SK-N-SH (cell line): ENCODE results near the gene TMEM14B. TPM values are rescaled to one million over a fixed set of nuclear protein-coding genes. Genes with fewer than 3 reads are reported as not detected.
A peak's percentile ranks its signal among the peaks of the same experiment; 100 is the strongest.

Experiments used
- CTCF ChIA-PET: fragments of 300-600, 350-600 bp; formaldehyde crosslinking; extraction: SDS; loops from one replicate; lab custom pipeline; 2021; lab: Yijun Ruan, JAX
- POLR2A ChIA-PET: fragments of 350-600 bp; sonication (Branson Sonifier 250); formaldehyde crosslinking; extraction: SDS; loops from one replicate; lab custom pipeline; 2020; ENCODE audit warnings: antibody characterized with exemption, inconsistent platforms; lab: Yijun Ruan, JAX
- DNase-seq: peaks from one replicate; pipeline ENCODE4 v3.0.0; 2012
- H2AFZ ChIP-seq: fragments of 200-600 bp; sonication (generic); 2 replicates; pipeline ENCODE4 v1.8.1; 2016; ENCODE audit warnings: antibody characterized with exemption, mild to moderate bottlenecking, low read depth
- H3F3A ChIP-seq: fragments of 200-600 bp; sonication (generic); replicated peaks from 2 replicates; pipeline ENCODE3; 2016; ENCODE audit warnings: antibody characterized with exemption, mild to moderate bottlenecking; ENCODE audit not compliant: insufficient read depth
- H3K27ac ChIP-seq, 2 experiments: fragments of 200-500 bp in 1 of 2; fragments of 200-600 bp in 1 of 2; sonication (Bioruptor generic) in 1 of 2; sonication (generic), shearing (Covaris generic) in 1 of 2; 2 replicates each; pipeline versions ENCODE4 v1.5.1 to v1.6.1; 2014 to 2016; ENCODE audit warnings: low read depth in 2 of 2, inconsistent platforms in 1 of 2, low read length in 1 of 2, mild to moderate bottlenecking in 1 of 2, mixed read lengths in 1 of 2
- H3K27me3 ChIP-seq: fragments of 200-600 bp; sonication (generic), shearing (Covaris generic); 2 replicates; pipeline ENCODE4 v1.6.1; 2016; ENCODE audit warnings: mixed run types; ENCODE audit not compliant: insufficient read depth
- H3K36me3 ChIP-seq, 2 experiments: fragments of 200-500 bp in 1 of 2; fragments of 200-600 bp in 1 of 2; sonication (Bioruptor generic) in 1 of 2; sonication (generic) in 1 of 2; replicated peaks in 1 of 2; 2 replicates each; pipeline versions ENCODE3 to v1.5.1; 2014 to 2016; ENCODE audit warnings: low read length in 1 of 2, mild to moderate bottlenecking in 1 of 2; ENCODE audit not compliant: insufficient read depth in 2 of 2, control insufficient read depth in 1 of 2
- H3K4me1 ChIP-seq, 2 experiments: fragments of 200-500 bp in 1 of 2; fragments of 200-600 bp in 1 of 2; sonication (Bioruptor generic) in 1 of 2; sonication (generic), shearing (Covaris generic) in 1 of 2; 2 replicates each; pipeline versions ENCODE4 v1.5.1 to v1.6.1; 2014 to 2016; ENCODE audit warnings: low read depth in 1 of 2, low read length in 1 of 2, mixed run types in 1 of 2; ENCODE audit not compliant: insufficient read depth in 2 of 2, control insufficient read depth in 1 of 2
- H3K4me2 ChIP-seq: fragments of 200-600 bp; sonication (generic), shearing (Covaris generic); 2 replicates; pipeline ENCODE4 v1.6.1; 2017; ENCODE audit warnings: mixed run types
- H3K4me3 ChIP-seq, 2 experiments: fragments of 200-500 bp in 1 of 2; fragments of 200-600 bp in 1 of 2; sonication (Bioruptor generic) in 1 of 2; sonication (generic), shearing (Covaris generic) in 1 of 2; 2 replicates each; pipeline versions ENCODE4 v1.5.1 to v1.8.1; 2014 to 2016; ENCODE audit warnings: low read depth in 2 of 2, inconsistent platforms in 1 of 2, low read length in 1 of 2, mild to moderate bottlenecking in 1 of 2, mixed read lengths in 1 of 2, moderate library complexity in 1 of 2
- H3K79me2 ChIP-seq: fragments of 200-600 bp; sonication (generic); 2 replicates; pipeline ENCODE4 v1.8.1; 2017; ENCODE audit warnings: mild to moderate bottlenecking; ENCODE audit not compliant: insufficient read depth
- H3K9ac ChIP-seq: fragments of 200-600 bp; sonication (generic); 2 replicates; pipeline ENCODE4 v1.6.1; 2017; ENCODE audit warnings: mixed run types
- H3K9me2 ChIP-seq: fragments of 200-600 bp; sonication (generic); 2 replicates; pipeline ENCODE4 v1.6.1; 2017; ENCODE audit warnings: mixed run types
- H3K9me3 ChIP-seq: fragments of 200-600 bp; sonication (generic); 2 replicates; pipeline ENCODE4 v1.6.1; 2017; ENCODE audit warnings: mixed run types, mild to moderate bottlenecking, moderate library complexity
- H4K20me1 ChIP-seq: fragments of 200-600 bp; sonication (generic); 2 replicates; pipeline ENCODE4 v1.6.1; 2017; ENCODE audit warnings: mild to moderate bottlenecking, mixed run types; ENCODE audit not compliant: insufficient read depth
- FOSL2 ChIP-seq: IDR thresholded peaks from 2 replicates; pipeline ENCODE4 v1.4.0; 2012; ENCODE audit warnings: low read depth, mild to moderate bottlenecking, moderate library complexity, borderline replicate concordance
- JUND ChIP-seq: IDR thresholded peaks from 2 replicates; pipeline ENCODE4 v1.4.0; 2012
- RAD21 ChIP-seq: IDR thresholded peaks from 2 replicates; pipeline ENCODE4 v1.6.1; 2012; ENCODE audit warnings: mild to moderate bottlenecking, low read length
- RFX5 ChIP-seq: IDR thresholded peaks from 2 replicates; pipeline ENCODE4 v1.6.1; 2012; ENCODE audit warnings: mild to moderate bottlenecking, improper control_type of control experiment, low read length
- RXRA ChIP-seq: IDR thresholded peaks from 2 replicates; pipeline ENCODE4 v1.4.0; 2012; ENCODE audit warnings: low read depth, mild to moderate bottlenecking, borderline replicate concordance
- TAF1 ChIP-seq: IDR thresholded peaks from 2 replicates; pipeline ENCODE4 v1.6.1; 2012; ENCODE audit warnings: low read depth, mild to moderate bottlenecking, low read length, moderate library complexity, borderline replicate concordance
- TCF12 ChIP-seq: IDR thresholded peaks from 2 replicates; pipeline ENCODE4 v1.4.0; 2012
- TEAD4 ChIP-seq: IDR thresholded peaks from 2 replicates; pipeline ENCODE4 v1.4.0; 2012; ENCODE audit warnings: mild to moderate bottlenecking, borderline replicate concordance; ENCODE audit not compliant: insufficient read depth
- YY1 ChIP-seq: IDR thresholded peaks from 2 replicates; pipeline ENCODE4 v1.4.0; 2012; ENCODE audit warnings: low read depth, mild to moderate bottlenecking
- WGBS: methylation state at CpG from one replicate; pipeline ENCODE4 v1.1.6; 2017; ENCODE audit warnings: low lambda C conversion rate; 5-methylcytosine and 5-hydroxymethylcytosine counted together
- polyA plus RNA-seq, 3 experiments: library from polyadenylated mRNA; depleted of rRNA; stranded (reverse); fragments of >200 nt; gene quantifications; 2 replicates each; pipeline ENCODE4 v1.2.3, GENCODE V29; 2012
- TF ChIP-seq, protein P1 (sequence below): IDR thresholded peaks from 2 replicates; pipeline ENCODE4 v1.6.1; 2012; ENCODE audit warnings: mild to moderate bottlenecking, low read depth, low read length, moderate library complexity
- TF ChIP-seq, protein P2 (sequence below): IDR thresholded peaks from 2 replicates; pipeline ENCODE4 v1.4.0; 2012; ENCODE audit warnings: low read depth, borderline replicate concordance
- TF ChIP-seq, protein P3 (sequence below): fragments of 200-600 bp; sonication (generic); IDR thresholded peaks from 2 replicates; pipeline ENCODE4 v1.6.1; 2017; ENCODE audit warnings: antibody characterized with exemption, mild to moderate bottlenecking, moderate library complexity

Gene TMEM14B
- polyA plus RNA-seq, 1 of the 3 experiments (the other 2 are of a cell fraction), result 93.6 TPM

DNA sequence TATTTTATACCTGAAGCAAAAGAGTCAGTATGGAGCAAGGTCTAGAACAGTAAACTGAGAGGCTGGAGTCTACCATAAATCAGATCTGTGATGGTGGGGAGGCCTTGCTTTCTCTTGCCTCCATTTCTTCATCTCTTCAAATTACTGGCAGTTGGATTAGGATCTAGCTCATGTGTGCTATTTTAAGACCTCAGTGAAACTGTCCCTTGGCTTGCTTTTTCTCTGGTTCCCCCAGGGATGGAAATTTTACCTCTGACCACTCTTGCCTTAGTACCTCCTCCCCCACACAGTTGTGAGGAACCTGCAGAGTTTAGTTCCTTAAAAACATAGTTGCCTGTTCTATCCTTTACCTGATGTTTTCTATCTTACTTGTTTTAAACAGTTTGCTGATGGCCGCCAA, 8.5 kb downstream of the TMEM14B start (continued):
- TF ChIP-seq, protein P1, sequence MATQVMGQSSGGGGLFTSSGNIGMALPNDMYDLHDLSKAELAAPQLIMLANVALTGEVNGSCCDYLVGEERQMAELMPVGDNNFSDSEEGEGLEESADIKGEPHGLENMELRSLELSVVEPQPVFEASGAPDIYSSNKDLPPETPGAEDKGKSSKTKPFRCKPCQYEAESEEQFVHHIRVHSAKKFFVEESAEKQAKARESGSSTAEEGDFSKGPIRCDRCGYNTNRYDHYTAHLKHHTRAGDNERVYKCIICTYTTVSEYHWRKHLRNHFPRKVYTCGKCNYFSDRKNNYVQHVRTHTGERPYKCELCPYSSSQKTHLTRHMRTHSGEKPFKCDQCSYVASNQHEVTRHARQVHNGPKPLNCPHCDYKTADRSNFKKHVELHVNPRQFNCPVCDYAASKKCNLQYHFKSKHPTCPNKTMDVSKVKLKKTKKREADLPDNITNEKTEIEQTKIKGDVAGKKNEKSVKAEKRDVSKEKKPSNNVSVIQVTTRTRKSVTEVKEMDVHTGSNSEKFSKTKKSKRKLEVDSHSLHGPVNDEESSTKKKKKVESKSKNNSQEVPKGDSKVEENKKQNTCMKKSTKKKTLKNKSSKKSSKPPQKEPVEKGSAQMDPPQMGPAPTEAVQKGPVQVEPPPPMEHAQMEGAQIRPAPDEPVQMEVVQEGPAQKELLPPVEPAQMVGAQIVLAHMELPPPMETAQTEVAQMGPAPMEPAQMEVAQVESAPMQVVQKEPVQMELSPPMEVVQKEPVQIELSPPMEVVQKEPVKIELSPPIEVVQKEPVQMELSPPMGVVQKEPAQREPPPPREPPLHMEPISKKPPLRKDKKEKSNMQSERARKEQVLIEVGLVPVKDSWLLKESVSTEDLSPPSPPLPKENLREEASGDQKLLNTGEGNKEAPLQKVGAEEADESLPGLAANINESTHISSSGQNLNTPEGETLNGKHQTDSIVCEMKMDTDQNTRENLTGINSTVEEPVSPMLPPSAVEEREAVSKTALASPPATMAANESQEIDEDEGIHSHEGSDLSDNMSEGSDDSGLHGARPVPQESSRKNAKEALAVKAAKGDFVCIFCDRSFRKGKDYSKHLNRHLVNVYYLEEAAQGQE, result no peak
- TF ChIP-seq FOSL2, result no peak
- TF ChIP-seq TCF12, result no peak
- no peak for TF ChIP-seq TAF1
- TF ChIP-seq, all 33 proteins: peak for 0

DNA sequence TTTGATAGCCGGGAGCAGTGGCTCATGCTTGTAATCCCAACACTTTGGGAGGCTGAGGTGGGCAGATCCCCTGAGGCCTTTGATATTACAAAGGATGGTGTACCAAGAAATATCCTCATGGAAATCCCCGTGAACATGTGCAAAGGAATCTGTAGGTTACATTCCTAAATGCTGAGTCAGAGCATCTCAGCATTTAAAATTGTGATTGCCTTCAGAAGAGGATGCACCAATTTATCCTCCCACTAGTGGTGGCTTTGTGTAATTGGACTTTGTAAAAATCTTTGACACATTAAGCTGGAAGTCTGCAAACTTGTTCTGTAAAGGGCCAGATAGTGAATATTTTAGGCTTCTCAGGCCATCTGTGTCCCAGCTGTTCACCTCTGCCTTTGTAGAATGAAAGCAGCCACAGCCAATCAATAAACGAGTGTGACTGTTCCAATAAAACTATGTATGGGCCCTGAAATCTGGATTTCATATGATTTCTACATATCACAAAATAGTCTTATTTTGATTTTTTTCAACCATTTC, 11.8 kb downstream of the TMEM14B start:
- Histone ChIP-seq H4K20me1 (peaks cover 4% of the 10 kb centered on the region; the same call in 1 of the 2 replicates), H3K4me3 (no peak overlapping the region), H3K9me2 (no peaks in the 10 kb centered on the region), H3F3A (peaks cover 21% of the 10 kb centered on the region), H2AFZ (no peak overlapping the region), H3K4me1 (peaks cover 0 to 15% of the 10 kb centered on the region in 2 experiments; a peak in 2 of 4 replicates), H3K4me2 (peak overlapping the region; percentile 23; the same call in 1 of the 2 replicates), H3K79me2 (peaks cover 25% of the 10 kb centered on the region), H3K27me3 (no peaks in the 10 kb centered on the region), H3K9ac (no peak overlapping the region), H3K27ac (peak overlapping the region in 1 of 2 experiments; percentile 41; a peak in 2 of 4 replicates), H3K36me3 (peaks cover 15 to 39% of the 10 kb centered on the region in 2 experiments), H3K9me3 (no peaks in the 10 kb centered on the region)
- ChIA-PET POLR2A (no interaction called here), CTCF (interaction anchor here (0.6 to 2.2 kb wide), 7 partner anchors 8 to 333 kb away, joined by 3 to 9 read pairs (median 5); no protein-coding TSS in a partner anchor)
- peak; percentile 30 for DNase-seq
- 46% methylated on average over 3 of the region's 3 CpGs for WGBS
- TF ChIP-seq TEAD4, result peak; percentile 57; the same call in 1 of the 2 replicates
- TF ChIP-seq RAD21, result peak; percentile 39
- no peak for TF ChIP-seq RFX5
- TF ChIP-seq FOSL2, result peak; percentile 78; the same call in 1 of the 2 replicates
- TF ChIP-seq, protein P2, sequence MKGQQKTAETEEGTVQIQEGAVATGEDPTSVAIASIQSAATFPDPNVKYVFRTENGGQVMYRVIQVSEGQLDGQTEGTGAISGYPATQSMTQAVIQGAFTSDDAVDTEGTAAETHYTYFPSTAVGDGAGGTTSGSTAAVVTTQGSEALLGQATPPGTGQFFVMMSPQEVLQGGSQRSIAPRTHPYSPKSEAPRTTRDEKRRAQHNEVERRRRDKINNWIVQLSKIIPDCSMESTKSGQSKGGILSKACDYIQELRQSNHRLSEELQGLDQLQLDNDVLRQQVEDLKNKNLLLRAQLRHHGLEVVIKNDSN, result no peak
- TF ChIP-seq TCF12, result peak; percentile 23; the same call in 1 of the 2 replicates
- TF ChIP-seq, protein P3, sequence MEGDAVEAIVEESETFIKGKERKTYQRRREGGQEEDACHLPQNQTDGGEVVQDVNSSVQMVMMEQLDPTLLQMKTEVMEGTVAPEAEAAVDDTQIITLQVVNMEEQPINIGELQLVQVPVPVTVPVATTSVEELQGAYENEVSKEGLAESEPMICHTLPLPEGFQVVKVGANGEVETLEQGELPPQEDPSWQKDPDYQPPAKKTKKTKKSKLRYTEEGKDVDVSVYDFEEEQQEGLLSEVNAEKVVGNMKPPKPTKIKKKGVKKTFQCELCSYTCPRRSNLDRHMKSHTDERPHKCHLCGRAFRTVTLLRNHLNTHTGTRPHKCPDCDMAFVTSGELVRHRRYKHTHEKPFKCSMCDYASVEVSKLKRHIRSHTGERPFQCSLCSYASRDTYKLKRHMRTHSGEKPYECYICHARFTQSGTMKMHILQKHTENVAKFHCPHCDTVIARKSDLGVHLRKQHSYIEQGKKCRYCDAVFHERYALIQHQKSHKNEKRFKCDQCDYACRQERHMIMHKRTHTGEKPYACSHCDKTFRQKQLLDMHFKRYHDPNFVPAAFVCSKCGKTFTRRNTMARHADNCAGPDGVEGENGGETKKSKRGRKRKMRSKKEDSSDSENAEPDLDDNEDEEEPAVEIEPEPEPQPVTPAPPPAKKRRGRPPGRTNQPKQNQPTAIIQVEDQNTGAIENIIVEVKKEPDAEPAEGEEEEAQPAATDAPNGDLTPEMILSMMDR, result peak; percentile 61
- TF ChIP-seq JUND, result peak; percentile 88
- TF ChIP-seq RXRA, result peak; percentile 17; the same call in 1 of the 2 replicates
- TF ChIP-seq, protein P1, result no peak
- TF ChIP-seq YY1, result no peak
